GF-D8 (cell line): ENCODE data around the gene POMP.
"Not testable (repeated sequence)": the region's sequence is repeated elsewhere in the genome, so short reads cannot be mapped to it uniquely, and the experiment has no call there.

Experiments used
- DNase-seq: peaks from one replicate; lab custom pipeline; 2025; lab: John Stamatoyannopoulos, UW

POMP gene

GRCh38 chr13:28637714-28638355, 21.1 kb upstream of the POMP start:
- DNase-seq, result no peak

- no peak for DNase-seq
Observed at GRCh38 chr13:28638756-28639155, 20.2 kb upstream of the POMP start.

GRCh38 chr13:28640861-28641599, 17.9 kb upstream of the POMP start:
- DNase-seq, result no peak

GRCh38 chr13:28641600-28641926, 17.4 kb upstream of the POMP start:
- DNase-seq, result no peak

- no peak for DNase-seq
Observed at GRCh38 chr13:28650284-28650683, 8.6 kb upstream of the POMP start.

- no peak for DNase-seq
Observed at GRCh38 chr13:28651810-28652401, 7.0 kb upstream of the POMP start.

- no peak for DNase-seq
Observed at GRCh38 chr13:28653111-28653510, 5.8 kb upstream of the POMP start.

- DNase-seq, result no peak
Observed at GRCh38 chr13:28654276-28654675, 4.7 kb upstream of the POMP start.

- no peak for DNase-seq
Observed at GRCh38 chr13:28655561-28655960, 3.4 kb upstream of the POMP start.

- DNase-seq, result peak; percentile 52
Observed at GRCh38 chr13:28657784-28658538, 969 bp upstream of the POMP start.

GRCh38 chr13:28658539-28658795, 463 bp upstream of the POMP start:
- no peak for DNase-seq

GRCh38 chr13:28659621-28659970, 666 bp downstream of the POMP start:
- peak; percentile 16 for DNase-seq

- DNase-seq, result no peak
Observed at GRCh38 chr13:28666897-28667488, 8.1 kb downstream of the POMP start.

- peak; percentile 21 for DNase-seq
Observed at GRCh38 chr13:28671126-28671792, 12.3 kb downstream of the POMP start.

GRCh38 chr13:28678809-28679208, 19.9 kb downstream of the POMP start:
- no peak for DNase-seq

- no peak for DNase-seq
Observed at GRCh38 chr13:28679628-28680027, 20.7 kb downstream of the POMP start.

GRCh38 chr13:28680541-28680940, 21.6 kb downstream of the POMP start:
- DNase-seq, result no peak

- not testable (repeated sequence) for DNase-seq
Observed at GRCh38 chr13:28683169-28683568, 24.2 kb downstream of the POMP start.

GRCh38 chr13:28684257-28684656, 25.3 kb downstream of the POMP start:
- no peak for DNase-seq

GRCh38 chr13:28685114-28685513, 26.2 kb downstream of the POMP start:
- no peak for DNase-seq

GRCh38 chr13:28685892-28686291, 27.0 kb downstream of the POMP start:
- no peak for DNase-seq
